Transverse colon (tissue), 4 donors: ENCODE data around the gene RET. TPM values are rescaled to one million over a fixed set of nuclear protein-coding genes. Genes with fewer than 3 reads are reported as not detected.
"Not testable (repeated sequence)": the region's sequence is repeated elsewhere in the genome, so short reads cannot be mapped to it uniquely, and the experiment has no call there.

ENCODE experiments used
- DNase-seq: peaks from one replicate; pipeline ENCODE4 v3.0.0-alpha.2; 2019
- H3K27ac ChIP-seq, 4 donors: fragments of 200-600 bp; sonication (generic); 2 replicates each; pipeline ENCODE4 v1.5.1; 2016 to 2018; ENCODE audit warnings: inconsistent platforms in 4 of 4
- H3K27me3 ChIP-seq: fragments of 200-600 bp; sonication (generic); 2 replicates; pipeline ENCODE4 v1.5.1; 2017; ENCODE audit warnings: inconsistent platforms
- H3K36me3 ChIP-seq, 4 donors: fragments of 200-600 bp; sonication (generic); 2 replicates each; pipeline ENCODE4 v1.5.1; 2017 to 2019; ENCODE audit warnings: inconsistent platforms in 4 of 4
- H3K4me1 ChIP-seq, 4 donors: fragments of 200-600 bp; sonication (generic); 2 replicates each; pipeline ENCODE4 v1.5.1; 2017 to 2020; ENCODE audit warnings: inconsistent platforms in 4 of 4
- H3K4me3 ChIP-seq, 4 donors: fragments of 200-600 bp; sonication (generic); 1 replicate in 1 of 4; 2 replicates in 3 of 4; pipeline versions ENCODE4 v1.5.1 to v1.6.1; 2017 to 2019; ENCODE audit warnings: inconsistent platforms in 4 of 4
- H3K9me3 ChIP-seq, 2 donors: fragments of 200-600 bp; sonication (generic); 2 replicates each; pipeline ENCODE4 v1.5.1; 2017 to 2019; ENCODE audit warnings: inconsistent platforms in 2 of 2
- CTCF ChIP-seq, 5 experiments: fragments of 200-600 bp in 3 of 5; fragments of 450-650 bp in 2 of 5; sonication (generic) in 3 of 5; IDR thresholded peaks; 1 replicate in 2 of 5; 2 replicates in 3 of 5; pipeline ENCODE4 v1.5.1; 2016 to 2017; ENCODE audit warnings: antibody characterized with exemption in 5 of 5, inconsistent platforms in 3 of 5, mild to moderate bottlenecking in 2 of 5, moderate library complexity in 1 of 5
- EP300 ChIP-seq: sonication (generic); formaldehyde crosslinking; IDR thresholded peaks from one replicate; pipeline ENCODE4 v1.6.1; 2017; ENCODE audit warnings: antibody characterized with exemption, low read depth
- POLR2A ChIP-seq: fragments of 450-650 bp; IDR thresholded peaks from one replicate; pipeline ENCODE4 v1.6.1; 2016; ENCODE audit warnings: antibody characterized with exemption, mild to moderate bottlenecking, moderate library complexity
- POLR2AphosphoS5 ChIP-seq, 3 donors: sonication (generic); formaldehyde crosslinking; IDR thresholded peaks; one replicate each; pipeline ENCODE4 v1.6.1; 2016; ENCODE audit warnings: antibody characterized with exemption in 3 of 3
- WGBS, 2 donors: methylation state at CpG; one replicate each; pipeline ENCODE4 v1.1.5; 2018; ENCODE audit warnings: low coverage in 1 of 2; 5-methylcytosine and 5-hydroxymethylcytosine counted together
- in situ Hi-C, 4 donors: fragments of 200-750 bp; cut with MboI; loops; one replicate each; pipeline versions ENCODE4 v1.15.0 to v1.15.1; 2017; ENCODE audit warnings: low sequenced_read_pairs in 3 of 4, low pct_ligation_motif_present in 1 of 4, low pct_unique_long_range_greater_than_20kb in 1 of 4
- intact Hi-C: fragments of 100-400 bp; cut with DNase I; formaldehyde crosslinking; loops from one replicate; pipeline ENCODE4 v1.15.1; 2023; ENCODE audit warnings: low total_unique reads
- total RNA-seq, 4 donors: library from RNA; depleted of rRNA; stranded (reverse); fragments of >200 nt; gene quantifications; one replicate each; pipeline ENCODE4 v1.1.0, GENCODE V29; 2016

Gene RET
- total RNA-seq, 4 donors from 2014 or later = 0.37 to 5.6 (median 1.4) TPM

DNA sequence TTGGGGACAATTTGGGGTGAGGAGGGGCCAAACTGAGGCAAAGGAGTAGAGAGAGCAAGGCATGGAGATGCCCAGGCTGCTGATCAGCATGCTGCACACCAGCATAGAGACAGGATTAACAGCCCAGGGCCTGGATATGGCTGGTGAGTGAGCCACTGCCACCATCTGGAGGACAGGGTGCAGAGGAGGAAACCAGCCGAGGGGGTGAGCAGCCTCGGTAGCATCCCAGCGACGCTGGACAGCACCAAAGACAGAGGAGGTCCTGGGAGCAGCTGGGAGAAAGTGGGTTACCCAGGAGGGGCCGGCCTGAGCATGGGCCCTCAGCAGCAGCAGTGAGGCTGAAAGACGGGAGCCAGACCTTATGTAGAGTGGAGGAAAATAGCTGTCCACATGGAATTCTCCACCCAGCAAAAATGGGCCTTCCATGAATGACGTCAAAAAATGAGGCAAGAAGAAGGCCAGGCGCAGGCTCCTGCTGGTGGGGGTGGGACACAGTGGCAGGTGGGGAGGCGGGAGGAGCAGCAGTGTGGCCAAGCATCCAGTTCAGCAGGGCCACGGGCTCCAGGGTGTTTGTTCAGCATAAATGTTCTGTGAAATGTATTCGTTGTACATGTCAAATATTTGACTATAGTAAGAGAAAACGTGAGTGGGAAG, 16.7 kb downstream of the RET start:
- Histone ChIP-seq H3K4me1 (no peaks in the 10 kb centered on the region), H3K36me3 (no peaks in the 10 kb centered on the region), H3K9me3 (no peaks in the 10 kb centered on the region), H3K4me3 (no peak overlapping the region), H3K27me3 (no peaks in the 10 kb centered on the region), H3K27ac (no peak overlapping the region)
- in situ Hi-C loops = loop anchor here in 1 of 4 donors (25.0 kb wide), 1 partner anchor 231 kb away; no protein-coding TSS in a partner anchor
- 28 to 32% methylated on average over 4 to 12 of the region's 12 CpGs for WGBS, 2 donors
- no peak for DNase-seq
- no peak for TF ChIP-seq POLR2AphosphoS5 (IDR thresholded peaks at IDR 0.05)
- TF ChIP-seq CTCF (IDR thresholded peaks at IDR 0.05) = no peak
- no peak for TF ChIP-seq POLR2A
- TF ChIP-seq EP300 = no peak
- intact Hi-C loops = no loop called here

- Histone ChIP-seq H3K36me3 (no peaks in the 10 kb centered on the region), H3K4me3 (no peak overlapping the region), H3K27me3 (no peaks in the 10 kb centered on the region), H3K27ac (no peak overlapping the region), H3K4me1 (no peaks in the 10 kb centered on the region), H3K9me3 (no peaks in the 10 kb centered on the region)
- intact Hi-C loops = no loop called here
- TF ChIP-seq POLR2A (no peak), EP300 (no peak), POLR2AphosphoS5 (IDR thresholded peaks at IDR 0.05) (no peak), CTCF (IDR thresholded peaks at IDR 0.05) (no peak)
- WGBS, 2 donors = 20 to 60% methylated on average over 1 to 9 of the region's 9 CpGs
- DNase-seq = no peak
- in situ Hi-C loops = loop anchor here in 1 of 4 donors (25.0 kb wide), 1 partner anchor 232 kb away; no protein-coding TSS in a partner anchor
These were observed 17.2 kb downstream of the RET start for GRCh38 chr10:43094085-43094484.

DNA sequence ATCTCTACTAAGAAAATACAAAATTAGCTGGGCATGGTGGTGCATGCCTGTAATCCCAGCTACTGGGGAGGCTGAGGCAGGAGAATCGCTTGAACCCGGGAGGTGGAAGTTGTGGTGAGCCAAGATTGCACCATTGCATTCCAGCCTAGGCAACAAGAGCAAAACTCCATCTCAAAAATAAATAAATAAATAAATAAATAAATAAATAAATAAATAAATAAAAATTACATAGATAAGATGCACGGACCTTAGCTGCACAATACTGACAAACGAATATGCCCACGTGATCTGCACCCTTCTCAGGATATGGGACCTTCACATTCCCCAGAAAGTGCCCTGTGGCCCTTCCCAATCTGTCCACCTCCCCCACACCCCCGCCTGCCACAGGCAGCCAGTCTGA, 22.5 kb downstream of the RET start:
- DNase-seq, H3K27ac ChIP-seq, H3K4me1 ChIP-seq, H3K4me3 ChIP-seq, H3K9me3 ChIP-seq, H3K36me3 ChIP-seq, intact Hi-C loops: not testable (repeated sequence)
- WGBS, 2 donors = 86 to 90% methylated on average over 5 to 6 of the region's 6 CpGs
- in situ Hi-C loops = loop anchor here in 1 of 4 donors (25.0 kb wide), 1 partner anchor 237 kb away; no protein-coding TSS in a partner anchor
- peaks cover 12% of the 10 kb centered on the region for H3K27me3 ChIP-seq

DNA sequence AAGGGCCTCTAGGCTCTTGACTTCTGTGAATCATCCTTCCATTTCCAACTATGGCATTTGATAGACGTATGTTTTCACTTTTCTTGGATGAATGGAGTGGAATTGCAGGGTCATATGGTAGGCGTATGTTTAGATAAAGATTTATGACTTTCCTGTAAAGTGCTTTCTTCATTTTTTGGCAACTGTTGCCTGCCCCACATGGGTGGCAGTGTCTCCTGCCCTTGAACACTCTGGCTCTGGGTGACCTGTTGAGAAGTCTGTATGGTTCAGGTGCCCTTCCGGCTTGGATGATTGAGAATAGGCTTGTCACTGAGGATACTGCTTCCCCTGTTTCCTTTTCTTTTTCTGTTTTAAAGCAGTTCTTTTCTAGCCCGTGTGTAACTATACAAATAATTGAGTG, 23.1 kb downstream of the RET start:
- 41 to 46% methylated on average over 4 of the region's 4 CpGs for WGBS, 2 donors
- Histone ChIP-seq H3K27me3 (peaks cover 18% of the 10 kb centered on the region), H3K36me3 (no peaks in the 10 kb centered on the region), H3K4me1 (peaks cover 0 to 7% (median 4%) of the 10 kb centered on the region in 4 donors), H3K4me3 (no peak overlapping the region), H3K27ac (no peak overlapping the region), H3K9me3 (no peaks in the 10 kb centered on the region)
- intact Hi-C loops = loop anchor here (5.0 kb wide), 1 partner anchor 233 kb away; no protein-coding TSS in a partner anchor
- TF ChIP-seq POLR2AphosphoS5 (IDR thresholded peaks at IDR 0.05) = no peak
- TF ChIP-seq POLR2A = no peak
- TF ChIP-seq CTCF (IDR thresholded peaks at IDR 0.05) = no peak
- no peak for TF ChIP-seq EP300
- in situ Hi-C loops = loop anchor here in 3 of 4 donors (10.0 to 25.0 kb wide), 2 partner anchors 235 to 238 kb away; no protein-coding TSS in a partner anchor
- no peak for DNase-seq
